Fibroblast of the conjunctiva (primary cell): ENCODE measurements around the gene POC1B.
A peak's percentile ranks its signal among the peaks of the same experiment; 100 is the strongest.

Experiments
- DNase-seq: peaks from one replicate; pipeline ENCODE4 v3.0.0-alpha.2; 2010; ENCODE audit warnings: low read depth

Gene POC1B

DNA sequence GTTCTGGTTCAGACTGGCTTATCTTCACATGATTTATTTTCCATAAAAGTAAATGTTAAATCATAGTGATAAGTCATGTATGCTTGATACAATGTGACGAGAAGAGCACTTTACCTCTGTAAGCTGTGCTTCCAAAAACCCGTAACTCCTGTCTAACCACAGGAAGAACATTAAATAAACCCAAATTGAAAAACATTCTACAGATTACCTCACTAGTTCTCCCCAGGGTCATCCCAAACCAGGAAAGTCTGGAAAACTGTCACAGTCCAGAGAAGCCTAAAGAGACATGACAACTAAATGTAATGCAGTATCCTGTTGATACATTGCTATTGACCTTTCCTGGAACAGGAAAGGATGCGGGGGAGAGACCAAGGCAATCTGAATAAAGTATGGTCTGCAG is 141.0 kb downstream of the POC1B start:
- no peak for DNase-seq

DNA sequence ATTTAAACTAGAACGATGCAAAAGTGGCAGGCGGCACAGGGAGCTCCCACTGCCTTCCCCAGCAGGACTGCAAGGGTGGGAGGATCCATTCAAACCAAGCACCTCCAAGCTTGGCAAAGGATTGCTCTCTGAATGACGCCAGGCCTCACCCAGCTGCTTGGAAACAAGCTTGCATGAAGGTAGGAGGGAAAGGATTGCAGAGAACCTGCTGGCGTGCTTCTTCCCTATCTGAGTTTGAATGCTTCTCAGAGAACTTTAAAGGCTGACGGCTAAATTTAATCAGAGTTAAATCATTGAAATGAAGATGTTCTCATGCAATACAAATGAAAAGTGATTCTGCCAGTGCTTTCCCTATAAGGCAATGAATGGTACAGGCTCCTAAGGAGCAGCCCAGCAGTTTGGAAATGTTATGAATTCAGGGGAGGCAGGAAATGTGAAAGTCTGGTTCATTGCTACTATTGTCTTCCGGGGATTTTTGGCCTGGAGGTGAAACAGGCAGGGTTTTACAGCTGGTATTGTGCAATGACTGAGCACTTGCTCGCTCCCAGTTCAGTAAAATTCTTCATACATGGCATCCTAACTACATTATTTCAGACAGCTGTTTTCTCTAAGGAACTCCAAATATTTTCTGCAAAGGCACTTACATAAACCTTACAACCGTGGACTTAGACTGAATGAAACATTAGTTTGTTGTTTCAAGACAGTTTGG is 141.6 kb downstream of the POC1B start:
- DNase-seq: peak; percentile 90

DNA sequence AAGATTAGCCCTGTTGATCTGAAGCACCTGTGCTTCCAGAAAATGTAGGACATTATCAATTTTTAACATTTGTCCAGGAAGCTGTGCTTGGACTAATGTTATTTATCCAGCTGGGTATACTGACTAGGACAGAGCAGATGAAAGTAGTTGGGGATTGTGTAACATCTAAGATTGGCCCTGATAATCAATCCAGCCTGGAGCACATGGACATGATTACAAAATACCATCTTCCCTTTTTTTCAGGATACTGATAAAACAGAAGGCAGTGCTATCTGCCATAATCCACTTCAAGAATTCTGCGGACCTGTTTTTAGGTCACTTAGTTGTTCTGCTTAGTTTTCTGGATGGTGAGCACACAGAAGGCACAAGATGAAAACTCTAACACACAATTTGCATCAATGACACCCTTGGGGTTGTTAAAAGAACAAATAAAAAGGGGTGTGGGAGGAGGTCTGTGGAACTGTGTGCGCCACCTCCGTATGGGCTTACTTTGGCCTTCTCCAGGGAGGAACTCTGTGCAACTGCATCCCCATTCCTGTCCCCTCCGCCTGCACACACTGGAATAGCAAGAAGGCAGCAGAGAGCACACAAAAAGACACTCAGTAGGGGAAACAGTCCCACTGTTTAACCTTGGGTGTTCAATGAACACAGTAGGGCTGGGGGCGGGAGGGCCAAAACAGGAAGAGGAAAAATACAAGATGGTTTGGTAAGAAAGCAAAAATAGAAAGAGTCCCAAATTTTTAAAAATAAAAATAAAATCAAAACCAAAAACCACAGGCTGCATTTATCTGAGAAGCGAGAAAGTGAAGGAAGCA is 142.4 kb downstream of the POC1B start:
- no peak for DNase-seq

DNA sequence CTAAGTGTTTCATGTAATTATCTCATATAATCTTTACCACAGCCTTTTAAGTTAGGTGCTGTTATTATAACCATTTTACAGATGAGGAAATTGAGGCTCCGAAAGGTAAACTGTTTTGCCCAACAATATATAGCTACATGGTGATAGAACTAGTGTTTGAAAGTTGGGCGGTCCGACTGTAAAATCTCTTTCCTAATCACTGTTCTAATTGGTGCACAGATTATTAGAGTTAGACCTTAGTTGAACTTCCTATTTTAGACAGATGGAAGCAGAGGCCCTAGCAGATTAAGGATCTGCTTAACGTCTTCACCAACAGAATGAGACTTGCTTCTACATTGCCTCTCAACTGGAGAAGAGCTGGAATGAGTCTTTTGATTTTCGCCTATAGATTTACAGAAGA is 143.5 kb downstream of the POC1B start:
- DNase-seq: no peak

DNA sequence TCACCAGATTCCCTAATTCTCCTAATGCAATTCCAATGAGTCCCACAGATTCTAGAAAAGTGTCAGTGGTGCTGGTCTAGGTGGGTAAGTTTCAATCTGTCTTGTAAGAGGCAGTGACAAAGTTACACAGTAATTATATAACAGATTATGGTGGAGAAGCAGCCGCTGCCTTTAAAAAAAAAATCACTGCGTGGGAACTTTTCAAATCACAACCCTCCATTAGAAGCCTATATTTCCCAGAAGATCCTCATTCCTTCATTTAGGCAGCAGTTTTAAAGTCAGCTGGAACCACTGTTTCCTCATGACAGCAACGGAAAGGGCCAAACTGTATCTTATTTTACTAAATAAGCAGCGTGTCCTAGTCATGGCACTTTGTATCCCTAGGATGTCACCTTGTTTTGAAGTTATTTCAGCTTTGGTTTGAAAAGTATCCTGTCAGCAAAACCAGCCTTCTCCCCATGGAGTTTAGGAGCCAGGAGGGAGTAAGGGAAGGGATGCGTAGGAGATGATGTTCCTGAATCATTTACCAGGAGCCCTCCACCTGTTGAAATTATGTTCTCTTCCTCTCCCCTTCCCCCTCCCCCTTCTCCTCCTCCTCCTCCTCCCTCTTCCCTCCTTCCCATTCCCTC is 145.9 kb downstream of the POC1B start:
- no peak for DNase-seq

GRCh38 chr12:89379148-89379838 is 146.6 kb downstream of the POC1B start:
- DNase-seq: no peak

GRCh38 chr12:89376844-89377243 is 149.0 kb downstream of the POC1B start:
- no peak for DNase-seq

GRCh38 chr12:89376202-89376529 is 149.7 kb downstream of the POC1B start:
- DNase-seq: no peak

GRCh38 chr12:89373763-89374572 is 151.9 kb downstream of the POC1B start:
- DNase-seq: no peak

DNA sequence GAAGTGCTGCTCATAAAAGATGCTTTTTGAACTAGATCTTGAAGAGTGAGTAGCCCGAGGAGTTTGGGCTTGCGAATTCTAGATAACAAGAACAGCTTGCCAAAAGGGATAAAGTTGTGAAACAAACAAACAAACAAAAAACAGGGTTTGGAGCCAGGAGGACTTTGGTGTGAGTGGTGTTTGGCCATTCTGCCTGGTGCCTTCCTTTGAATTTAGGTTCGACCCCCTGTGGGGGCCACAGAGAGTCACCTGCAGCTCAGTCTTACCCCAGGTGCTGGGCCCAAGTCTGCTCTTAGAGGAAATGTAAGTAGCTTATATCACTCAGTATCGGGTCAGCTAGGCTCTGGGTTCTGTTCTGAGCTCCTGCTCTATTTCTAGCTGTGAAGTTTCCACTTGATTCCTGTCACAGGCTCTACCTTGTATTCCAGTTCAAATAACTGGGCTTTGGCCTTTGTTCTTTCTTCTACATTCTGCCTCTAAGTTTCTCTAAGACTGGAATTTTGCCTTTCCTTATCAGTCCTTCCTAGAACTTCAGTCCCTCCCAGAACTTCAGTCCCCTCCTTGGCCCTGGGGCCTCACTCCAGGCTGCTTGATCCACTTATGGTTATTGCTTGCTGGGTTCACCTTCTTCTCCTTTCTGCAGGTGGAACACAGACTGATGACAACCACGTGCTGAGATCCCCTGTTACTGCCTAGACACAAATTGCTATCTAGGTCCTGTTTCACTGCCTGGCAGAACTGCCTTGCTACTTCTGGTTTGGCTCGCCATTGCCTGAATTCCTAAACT is 153.1 kb downstream of the POC1B start:
- DNase-seq: no peak

DNA sequence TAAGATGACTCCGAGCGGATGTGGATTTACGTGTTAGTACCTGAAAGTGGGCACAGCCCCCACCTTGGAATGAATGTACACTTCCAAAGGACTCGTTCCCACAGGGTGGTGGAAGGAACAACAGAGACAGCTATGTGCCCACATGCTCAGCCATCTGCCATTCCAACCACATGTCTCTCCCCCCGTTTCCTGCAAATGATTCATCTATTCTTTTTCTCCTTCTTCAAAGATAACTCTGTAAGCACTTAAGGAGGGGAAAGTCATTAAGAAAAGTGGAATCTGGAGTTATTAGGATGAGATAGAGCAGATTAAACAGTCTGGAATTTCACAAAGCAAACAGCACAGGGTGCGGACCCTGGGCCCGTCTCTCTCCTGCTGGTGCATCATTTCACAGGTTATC is 155.0 kb downstream of the POC1B start:
- no peak for DNase-seq

GRCh38 chr12:89370421-89370831 is 155.4 kb downstream of the POC1B start:
- DNase-seq: no peak
